SH-SY5Y (cell line): ENCODE data around the gene MIB2.

Experiments used
- GATA2 ChIP-seq: IDR thresholded peaks from 2 replicates; pipeline ENCODE4 v1.6.1; 2011; ENCODE audit warnings: mild to moderate bottlenecking, low read depth, low read length
- GATA3 ChIP-seq: IDR thresholded peaks from 2 replicates; pipeline ENCODE4 v1.6.1; 2011; ENCODE audit warnings: low read depth, mild to moderate bottlenecking, low read length, moderate library complexity

GRCh38 chr1:1618396-1619068 lies 3.2 kb downstream of the MIB2 start:
- TF ChIP-seq GATA3 (no peak), GATA2 (no peak)
